K562 (cell line): ENCODE data around the gene MRNIP. TPM values are rescaled to one million over a fixed set of nuclear protein-coding genes. Genes with fewer than 3 reads are reported as not detected.
A peak's percentile ranks its signal among the peaks of the same experiment; 100 is the strongest.

Source experiments
- BACH1 ChIP-seq: fragments of 200-800 bp; sonication (Bioruptor generic); IDR thresholded peaks from 2 replicates; pipeline ENCODE4 v1.6.1; 2016; ENCODE audit warnings: missing genetic modification characterization, missing compliant biosample characterization
- BRD9 ChIP-seq: fragments of 450-650 bp; IDR thresholded peaks from 2 replicates; pipeline ENCODE4 v1.6.1; 2018; ENCODE audit warnings: low read depth; ENCODE audit not compliant: partially characterized antibody
- CTBP1 ChIP-seq: fragments of 450-650 bp; IDR thresholded peaks from 2 replicates; pipeline ENCODE4 v1.6.1; 2016; ENCODE audit warnings: borderline replicate concordance
- CXXC5 ChIP-seq: fragments of 250-450 bp; sonication (Bioruptor Pico); IDR thresholded peaks from 2 replicates; pipeline ENCODE4 v1.8.0; 2022; ENCODE audit warnings: inconsistent platforms, mild to moderate bottlenecking, moderate library complexity
- ERF ChIP-seq: fragments of 450-650 bp; formaldehyde crosslinking; IDR thresholded peaks from 2 replicates; pipeline ENCODE4 v1.4.0; 2020; ENCODE audit warnings: mild to moderate bottlenecking, mixed read lengths
- GATAD2A ChIP-seq: fragments of 450-650 bp; IDR thresholded peaks from 2 replicates; pipeline ENCODE4 v1.6.1; 2017
- HDAC6 ChIP-seq: IDR thresholded peaks from 2 replicates; pipeline ENCODE4 v1.6.1; 2012; ENCODE audit warnings: low read depth, mild to moderate bottlenecking, control low read depth, inconsistent platforms, low read length, moderate library complexity
- KHSRP ChIP-seq: fragments of 450-650 bp; IDR thresholded peaks from 2 replicates; pipeline ENCODE4 v1.6.1; 2017
- L3MBTL2 ChIP-seq: fragments of 450-650 bp; IDR thresholded peaks from 2 replicates; pipeline ENCODE4 v1.6.1; 2016; ENCODE audit warnings: mild to moderate bottlenecking, moderate library complexity
- NFATC3 ChIP-seq: fragments of 450-650 bp; IDR thresholded peaks from 2 replicates; pipeline ENCODE4 v1.6.1; 2017; ENCODE audit warnings: mild to moderate bottlenecking
- NRF1 ChIP-seq, 2 experiments: fragments of 450-650 bp; IDR thresholded peaks in 1 of 2; conservative IDR thresholded peaks in 1 of 2; 2 replicates each; pipeline ENCODE4 v1.6.1; 2014; ENCODE audit warnings: mild to moderate bottlenecking in 2 of 2
- POLR2AphosphoS5 ChIP-seq: IDR thresholded peaks from 2 replicates; pipeline ENCODE4 v1.6.1; 2011; ENCODE audit warnings: mild to moderate bottlenecking, low read depth, low read length, moderate library complexity; ENCODE audit not compliant: control insufficient read depth, insufficient read depth
- SIX5 ChIP-seq, 2 experiments: IDR thresholded peaks; 2 replicates each; pipeline ENCODE4 v1.6.1; 2011; ENCODE audit warnings: low read length in 2 of 2, borderline replicate concordance in 1 of 2, low read depth in 1 of 2, mild to moderate bottlenecking in 1 of 2, moderate library complexity in 1 of 2; ENCODE audit not compliant: insufficient read depth in 1 of 2
- SREBF1 ChIP-seq: fragments of 150-350 bp; IDR thresholded peaks from 2 replicates; pipeline ENCODE4 v1.6.1; 2014; ENCODE audit warnings: antibody characterized with exemption, low read depth, low read length, borderline replicate concordance
- ZC3H4 ChIP-seq: sonication (generic); formaldehyde crosslinking; IDR thresholded peaks from 2 replicates; pipeline ENCODE4 v1.9.0; 2021; ENCODE audit warnings: missing genetic modification reagents, borderline replicate concordance
- ZC3H8 ChIP-seq: fragments of 450-650 bp; IDR thresholded peaks from 2 replicates; pipeline ENCODE4 v1.6.1; 2017
- ZNF12 ChIP-seq: sonication (generic); formaldehyde crosslinking; IDR thresholded peaks from 2 replicates; pipeline ENCODE4 v1.4.0; 2020; ENCODE audit warnings: mild to moderate bottlenecking, missing genetic modification reagents
- ZNF778 ChIP-seq: fragments of 450-650 bp; formaldehyde crosslinking; IDR thresholded peaks from 2 replicates; pipeline ENCODE4 v1.4.0; 2020; ENCODE audit warnings: mild to moderate bottlenecking, moderate library complexity
- polyA plus RNA-seq, 8 experiments: library from polyadenylated mRNA; depleted of rRNA in 4 of 8; stranded (reverse) in 5 of 8; unstranded in 3 of 8; fragments of >200 nt; fragmentation: Nextera tagmentation in 2 of 8; fragmentation: Illumina TruSeq in 1 of 8; extraction: Ambion mirVana in 2 of 8; extraction: Trizol in 1 of 8; gene quantifications; 2 replicates each; pipeline versions ENCODE4 v1.2.1 to v1.2.3, GENCODE V29; 2011 to 2014; ENCODE audit warnings: inconsistent platforms in 1 of 8, missing spikeins in 1 of 8
- total RNA-seq, 7 experiments: library from RNA; depleted of rRNA in 6 of 7; stranded (reverse); fragments of >200 nt in 6 of 7; fragmentation: Illumina TruSeq in 2 of 7; extraction: Trizol in 2 of 7; gene quantifications; 2 replicates each; pipeline versions ENCODE4 v1.2.1 to v1.2.3, GENCODE V29; 2011 to 2021; ENCODE audit warnings: low replicate concordance in 1 of 7
- TF ChIP-seq, protein P1 (sequence below): IDR thresholded peaks from 3 replicates; pipeline ENCODE4 v1.6.1; 2011; ENCODE audit warnings: borderline replicate concordance, mild to moderate bottlenecking; ENCODE audit not compliant: insufficient read length, insufficient read depth
- TF ChIP-seq, protein P2 (sequence below): fragments of 250-450 bp; sonication (Bioruptor Pico); IDR thresholded peaks from 2 replicates; pipeline ENCODE4 v1.8.0; 2021; ENCODE audit warnings: borderline replicate concordance, mild to moderate bottlenecking, moderate library complexity; ENCODE audit not compliant: poor library complexity, severe bottlenecking

MRNIP gene
- total and polyA plus RNA-seq, 9 of the 15 experiments (the other 6 are each of a cell fraction or from before 2014, with no cell fraction given), result 3.6 to 39.0 (median 16.8) TPM

DNA sequence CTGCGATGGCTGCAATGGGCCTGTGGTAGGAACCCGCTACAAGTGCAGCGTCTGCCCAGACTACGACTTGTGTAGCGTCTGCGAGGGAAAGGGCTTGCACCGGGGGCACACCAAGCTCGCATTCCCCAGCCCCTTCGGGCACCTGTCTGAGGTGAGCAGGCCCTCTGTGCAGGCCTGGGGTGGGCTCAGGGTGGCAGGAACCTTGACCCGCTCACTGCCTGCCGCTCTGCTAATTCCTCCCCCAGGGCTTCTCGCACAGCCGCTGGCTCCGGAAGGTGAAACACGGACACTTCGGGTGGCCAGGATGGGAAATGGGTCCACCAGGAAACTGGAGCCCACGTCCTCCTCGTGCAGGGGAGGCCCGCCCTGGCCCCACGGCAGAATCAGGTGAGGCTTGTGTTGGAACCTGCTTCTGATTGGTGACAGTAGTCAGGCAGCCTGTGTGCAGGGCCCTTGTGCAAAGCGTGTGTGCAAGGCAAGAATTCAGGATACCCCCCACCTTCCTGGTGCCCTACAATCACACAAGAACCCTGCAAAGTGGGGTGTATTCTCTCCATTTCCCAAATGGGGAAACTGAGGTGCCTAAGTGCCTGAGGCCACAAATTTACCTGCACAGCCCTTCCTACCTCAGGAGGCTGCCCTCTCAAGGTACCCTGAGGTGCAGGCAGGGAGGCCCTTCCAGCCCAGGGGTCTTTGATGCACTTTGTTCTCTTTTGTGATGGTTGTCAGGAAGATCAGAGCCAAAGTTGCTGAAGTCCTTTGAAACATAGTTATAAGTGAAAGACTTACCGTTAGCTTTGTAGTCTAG lies 34.5 kb downstream of the MRNIP start (continued):
- TF ChIP-seq CTBP1 (no peak), L3MBTL2 (no peak), GATAD2A (no peak), BRD9 (no peak), KHSRP (no peak), NFATC3 (no peak), ZNF778 (CRISPR knock-in tag) (no peak), ERF (no peak), ZC3H8 (no peak), SREBF1 (no peak), ZC3H4 (CRISPR knock-in tag) (no peak), POLR2AphosphoS5 (peak; percentile 18; the same call in 1 of the 2 replicates), SIX5 (IDR thresholded peaks at IDR 0.05; ENCODE audit: borderline replicate concordance in 1 of 2, insufficient read depth in 1 of 2, low read depth in 1 of 2, low read length in 2 of 2) (no peak), NRF1 (conservative IDR thresholded peaks at IDR 0.05 in 1 of 2, IDR thresholded peaks at IDR 0.05 in 1 of 2) (no peak), BACH1 (tag) (no peak), CXXC5 (CRISPR knock-in tag) (no peak), ZNF12 (CRISPR knock-in tag) (no peak), HDAC6 (no peak)
- TF ChIP-seq, protein P1, sequence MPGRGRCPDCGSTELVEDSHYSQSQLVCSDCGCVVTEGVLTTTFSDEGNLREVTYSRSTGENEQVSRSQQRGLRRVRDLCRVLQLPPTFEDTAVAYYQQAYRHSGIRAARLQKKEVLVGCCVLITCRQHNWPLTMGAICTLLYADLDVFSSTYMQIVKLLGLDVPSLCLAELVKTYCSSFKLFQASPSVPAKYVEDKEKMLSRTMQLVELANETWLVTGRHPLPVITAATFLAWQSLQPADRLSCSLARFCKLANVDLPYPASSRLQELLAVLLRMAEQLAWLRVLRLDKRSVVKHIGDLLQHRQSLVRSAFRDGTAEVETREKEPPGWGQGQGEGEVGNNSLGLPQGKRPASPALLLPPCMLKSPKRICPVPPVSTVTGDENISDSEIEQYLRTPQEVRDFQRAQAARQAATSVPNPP, result no peak
- TF ChIP-seq, protein P2, sequence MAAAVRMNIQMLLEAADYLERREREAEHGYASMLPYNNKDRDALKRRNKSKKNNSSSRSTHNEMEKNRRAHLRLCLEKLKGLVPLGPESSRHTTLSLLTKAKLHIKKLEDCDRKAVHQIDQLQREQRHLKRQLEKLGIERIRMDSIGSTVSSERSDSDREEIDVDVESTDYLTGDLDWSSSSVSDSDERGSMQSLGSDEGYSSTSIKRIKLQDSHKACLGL (CRISPR knock-in tag), result no peak
